B cell (primary cell): ENCODE measurements around the gene STRBP. TPM values are rescaled to one million over a fixed set of nuclear protein-coding genes. Genes with fewer than 3 reads are reported as not detected.

Experiments
- ATAC-seq: fragments of 200-7000 bp; cut with Tn5 transposase; one replicate; pipeline ENCODE4 v1.10.0; 2021; ENCODE audit warnings: low read depth, mild to moderate bottlenecking, moderate number of reproducible peaks, moderate library complexity
- CTCF ChIA-PET: fragments of 350-600 bp; sonication (Branson Sonifier 250); formaldehyde crosslinking; loops from one replicate; lab custom pipeline; 2021; ENCODE audit warnings: antibody characterized with exemption, inconsistent platforms; lab: Charles Lee
- POLR2A ChIA-PET: fragments of 350-600 bp; sonication (Branson Sonifier 250); formaldehyde crosslinking; loops from one replicate; lab custom pipeline; 2021; ENCODE audit warnings: antibody characterized with exemption; lab: Charles Lee
- DNase-seq: peaks from one replicate; pipeline ENCODE4 v3.0.0; 2013
- H2AFZ ChIP-seq: 2 replicates; pipeline ENCODE4 v1.6.1; 2012; ENCODE audit warnings: mild to moderate bottlenecking, low read depth, low read length; ENCODE audit not compliant: insufficient read depth, poor library complexity, severe bottlenecking
- H3K27ac ChIP-seq, 2 donors: 1 replicate in 1 of 2; 2 replicates in 1 of 2; pipeline ENCODE4 v1.5.1; 2012 to 2013; ENCODE audit warnings: low read length in 2 of 2, mild to moderate bottlenecking in 2 of 2, moderate library complexity in 1 of 2
- H3K27me3 ChIP-seq, 4 experiments: fragments of 200-600 bp in 1 of 4; sonication (generic) in 1 of 4; replicated peaks in 1 of 4; 1 replicate in 2 of 4; 2 replicates in 2 of 4; pipeline versions ENCODE4 v1.6.1 to v1.7.0; 2013 to 2016; ENCODE audit warnings: low read length in 3 of 4, mild to moderate bottlenecking in 2 of 4, mixed read lengths in 1 of 4, moderate library complexity in 1 of 4; ENCODE audit not compliant: insufficient read depth in 4 of 4, control insufficient read depth in 3 of 4; ENCODE audit errors: control extremely low read depth in 1 of 4
- H3K36me3 ChIP-seq, 2 experiments: replicated peaks in 1 of 2; 1 replicate in 1 of 2; 2 replicates in 1 of 2; pipeline versions ENCODE4 v1.6.1 to v1.7.1; 2013; ENCODE audit warnings: low read length in 1 of 2; ENCODE audit not compliant: insufficient read depth in 2 of 2, control insufficient read depth in 1 of 2; ENCODE audit errors: control extremely low read depth in 1 of 2, extremely low read depth in 1 of 2
- H3K4me1 ChIP-seq, 2 donors: fragments of 200-600 bp in 1 of 2; sonication (generic) in 1 of 2; 1 replicate in 1 of 2; 2 replicates in 1 of 2; pipeline versions ENCODE4 v1.5.1 to v1.6.1; 2013 to 2017; ENCODE audit warnings: low read length in 2 of 2; ENCODE audit not compliant: control insufficient read depth in 2 of 2, insufficient read depth in 2 of 2
- H3K4me2 ChIP-seq: replicated peaks from 2 replicates; pipeline ENCODE3; 2012; ENCODE audit warnings: mild to moderate bottlenecking, low read depth, low read length; ENCODE audit not compliant: poor library complexity, severe bottlenecking
- H3K4me3 ChIP-seq, 5 experiments: fragments of 200-600 bp in 1 of 5; sonication (generic) in 1 of 5; 1 replicate in 3 of 5; 2 replicates in 2 of 5; pipeline versions ENCODE4 v1.5.1 to v1.7.0; 2011 to 2016; ENCODE audit warnings: low read length in 4 of 5, mild to moderate bottlenecking in 4 of 5, low read depth in 2 of 5, control low read depth in 1 of 5, moderate library complexity in 1 of 5; ENCODE audit not compliant: insufficient read depth in 1 of 5; ENCODE audit errors: control extremely low read depth in 1 of 5, extremely low read depth in 1 of 5
- H3K79me2 ChIP-seq: fragments of 200-600 bp; sonication (generic); one replicate; pipeline ENCODE4 v1.6.0; 2016; ENCODE audit warnings: low read length; ENCODE audit not compliant: control insufficient read depth, insufficient read depth
- H3K9ac ChIP-seq: fragments of 200-600 bp; sonication (generic); 2 replicates; pipeline ENCODE4 v1.6.1; 2017; ENCODE audit warnings: mild to moderate bottlenecking, low read length, moderate library complexity
- H3K9me3 ChIP-seq, 3 donors: one replicate each; pipeline versions ENCODE4 v1.6.1 to v1.7.1; 2013; ENCODE audit warnings: low read length in 2 of 3; ENCODE audit not compliant: control insufficient read depth in 2 of 3, insufficient read depth in 1 of 3; ENCODE audit errors: control extremely low read depth in 1 of 3
- H4K20me1 ChIP-seq: 2 replicates; pipeline ENCODE4 v1.6.0; 2012; ENCODE audit warnings: mild to moderate bottlenecking, low read length; ENCODE audit not compliant: insufficient read depth, control insufficient read depth, poor library complexity, severe bottlenecking
- H3K27ac Mint-ChIP-seq: one replicate; pipeline ENCODE4 v1.8.0; 2021; ENCODE audit warnings: mixed read lengths
- H3K27me3 Mint-ChIP-seq: one replicate; pipeline ENCODE4 v1.8.0; 2021; ENCODE audit warnings: mixed read lengths
- H3K4me1 Mint-ChIP-seq: one replicate; pipeline ENCODE4 v1.8.0; 2021; ENCODE audit warnings: mixed read lengths
- H3K4me3 Mint-ChIP-seq: one replicate; pipeline ENCODE4 v1.8.0; 2021; ENCODE audit warnings: mixed read lengths
- H3K9me3 Mint-ChIP-seq: one replicate; pipeline ENCODE4 v1.8.0; 2022; ENCODE audit warnings: mixed read lengths; ENCODE audit not compliant: insufficient read depth
- CTCF ChIP-seq: fragments of 200-600 bp; IDR thresholded peaks from one replicate; pipeline ENCODE4 v1.8.0; 2022; ENCODE audit warnings: antibody characterized with exemption, mild to moderate bottlenecking
- EZH2 ChIP-seq: IDR thresholded peaks from 2 replicates; pipeline ENCODE4 v1.6.1; 2012; ENCODE audit warnings: borderline replicate concordance, low read depth, mild to moderate bottlenecking, moderate library complexity, low read length; ENCODE audit not compliant: insufficient read depth, poor library complexity, severe bottlenecking
- WGBS: methylation state at CpG from one replicate; pipeline ENCODE4 v1.1.5; 2013; ENCODE audit warnings: missing lambda C conversion rate; ENCODE audit not compliant: insufficient coverage; 5-methylcytosine and 5-hydroxymethylcytosine counted together
- intact Hi-C: fragments of 100-400 bp; cut with micrococcal nuclease; formaldehyde crosslinking; loops from one replicate; pipeline ENCODE4 v1.10.0; 2022
- polyA plus RNA-seq: library from polyadenylated mRNA; depleted of rRNA; stranded (reverse); fragments of >200 nt; gene quantifications from 2 replicates; pipeline ENCODE4 v1.2.3, GENCODE V29; 2012
- total RNA-seq, 2 donors: library from RNA; stranded (reverse); fragments of 120-200 nt in 1 of 2; gene quantifications; 1 replicate in 1 of 2; 2 replicates in 1 of 2; pipeline versions ENCODE4 v1.2.3 to v1.2.4, GENCODE V29; 2013 to 2022

STRBP gene
- total and polyA plus RNA-seq, 2 donors (not counting 1 experiment from before 2014, with no cell fraction given), result 39.1 to 189 TPM

- Histone ChIP-seq H4K20me1 (peaks cover 9% of the 10 kb centered on the region), H3K36me3 (peaks cover 3 to 92% of the 10 kb centered on the region in 2 experiments), H3K4me2 (no peak overlapping the region), H3K27me3 (no peaks in the 10 kb centered on the region), H3K79me2 (peaks cover 21% of the 10 kb centered on the region), H3K4me1 (no peaks in the 10 kb centered on the region), H2AFZ (no peak overlapping the region), H3K9ac (no peak overlapping the region), H3K9me3 (no peaks in the 10 kb centered on the region), H3K4me3 (no peak overlapping the region), H3K27ac (no peak overlapping the region)
- no peak for DNase-seq
- ATAC-seq, result no peak
- TF ChIP-seq CTCF, result no peak
- TF ChIP-seq EZH2, result no peak
- intact Hi-C loops, result no loop called here
- WGBS, result no CpG with 5 or more reads among the region's 5 CpGs
- POLR2A ChIA-PET, result no interaction called here
- no peaks in the 10 kb centered on the region for H3K9me3 Mint-ChIP-seq
- peak overlapping the region; percentile 78 for H3K27ac Mint-ChIP-seq
- CTCF ChIA-PET, result interaction anchor here (2.1 kb wide), 1 partner anchor 230 kb away, joined by 10 read pairs; no protein-coding TSS in a partner anchor
- no peak overlapping the region for H3K4me3 Mint-ChIP-seq
- H3K27me3 Mint-ChIP-seq, result no peaks in the 10 kb centered on the region
- H3K4me1 Mint-ChIP-seq, result peaks cover 11% of the 10 kb centered on the region
Observed at GRCh38 chr9:123120131-123120530, 148.3 kb downstream of the STRBP start.

- peaks cover 9% of the 10 kb centered on the region for H4K20me1 ChIP-seq
Observed at GRCh38 chr9:123119566-123119965, 148.8 kb downstream of the STRBP start.

More at GRCh38 chr9:123119566-123119965, 148.8 kb downstream of the STRBP start:
- Histone ChIP-seq H3K4me3 (no peak overlapping the region), H3K36me3 (peaks cover 3 to 93% of the 10 kb centered on the region in 2 experiments), H2AFZ (no peak overlapping the region), H3K9me3 (no peaks in the 10 kb centered on the region), H3K4me1 (no peaks in the 10 kb centered on the region), H3K9ac (no peak overlapping the region), H3K27me3 (no peaks in the 10 kb centered on the region), H3K79me2 (peaks cover 21% of the 10 kb centered on the region), H3K27ac (no peak overlapping the region), H3K4me2 (no peak overlapping the region)
- ChIA-PET POLR2A (no interaction called here), CTCF (interaction anchor here (2.1 kb wide), 1 partner anchor 230 kb away, joined by 10 read pairs; no protein-coding TSS in a partner anchor)
- intact Hi-C loops, result no loop called here
- no peaks in the 10 kb centered on the region for H3K27me3 Mint-ChIP-seq
- no peak for DNase-seq
- H3K4me3 Mint-ChIP-seq, result no peak overlapping the region
- H3K9me3 Mint-ChIP-seq, result no peaks in the 10 kb centered on the region
- H3K27ac Mint-ChIP-seq, result peak overlapping the region; percentile 78
- H3K4me1 Mint-ChIP-seq, result peaks cover 11% of the 10 kb centered on the region
- TF ChIP-seq EZH2 (no peak), CTCF (no peak)
- 100% methylated on average over 2 of the region's 7 CpGs for WGBS
- ATAC-seq, result no peak
